ENCODE results near the gene CELF5. TPM values are rescaled to one million over a fixed set of nuclear protein-coding genes. Genes with fewer than 3 reads are reported as not detected.

CELF5 gene
- total and polyA plus RNA-seq, 2 experiments from 2014 or later: 5.6 to 10.6 TPM

- Histone ChIP-seq H3K36me3 (ENCODE audit: insufficient read depth) (no peaks in the 10 kb centered on the region), H3K27me3 (ENCODE audit: insufficient read depth) (no peaks in the 10 kb centered on the region), H3K4me1 (ENCODE audit: insufficient read depth) (no peaks in the 10 kb centered on the region), H3K79me2 (replicated peaks; ENCODE audit: insufficient read depth) (no peaks in the 10 kb centered on the region), H3F3A (replicated peaks; ENCODE audit: low read depth) (no peaks in the 10 kb centered on the region), H4K20me1 (replicated peaks; ENCODE audit: insufficient read depth) (no peaks in the 10 kb centered on the region; the same call in 1 of the 2 replicates), H3K4me3 (no peak overlapping the region), H3K9me2 (ENCODE audit: insufficient read depth) (no peaks in the 10 kb centered on the region), H3K27ac (ENCODE audit: low read depth) (no peak overlapping the region), H3K4me2 (no peak overlapping the region), H2AFZ (no peak overlapping the region)
- Mint-ChIP-seq H3K27me3 (ENCODE audit: insufficient read depth, low read depth, poor library complexity) (peaks cover 2% of the 10 kb centered on the region), H3K4me3 (no peak overlapping the region), H3K9me3 (peaks cover 4% of the 10 kb centered on the region), H3K4me1 (peaks cover 3% of the 10 kb centered on the region; the same call in 2 of the 3 replicates), H3K36me3 (ENCODE audit: low read depth) (no peaks in the 10 kb centered on the region; the same call in 2 of the 3 replicates), H3K27ac (no peak overlapping the region)
- ATAC-seq (no peak), DNase-seq (ENCODE audit: low spot score) (no peak)
- no peak for TF ChIP-seq CTCF (conservative IDR thresholded peaks at IDR 0.05; ENCODE audit: low read depth in 2 of 2)
- TF ChIP-seq STAT1 (IDR thresholded peaks at IDR 0.05; ENCODE audit: unreplicated experiment): no peak
- TF ChIP-seq POLR2AphosphoS5 (IDR thresholded peaks at IDR 0.05; ENCODE audit: low read depth): no peak
- TF ChIP-seq ZNF462 (CRISPR knock-in tag; IDR thresholded peaks at IDR 0.05): no peak
- TF ChIP-seq CREB1 (CRISPR knock-in tag; IDR thresholded peaks at IDR 0.05; ENCODE audit: low read depth): no peak
- no peak for TF ChIP-seq NANOG (IDR thresholded peaks at IDR 0.05; ENCODE audit: borderline replicate concordance)
- no peak for TF ChIP-seq REST (IDR thresholded peaks at IDR 0.05; ENCODE audit: unreplicated experiment)
- TF ChIP-seq EZH2 (IDR thresholded peaks at IDR 0.05; ENCODE audit: low read depth, unreplicated experiment): no peak
- no peak for TF ChIP-seq ZNF331 (CRISPR knock-in tag; IDR thresholded peaks at IDR 0.05; ENCODE audit: low read depth)
- TF ChIP-seq ZNF114 (CRISPR knock-in tag; IDR thresholded peaks at IDR 0.05): no peak
- no peak for TF ChIP-seq ETS1 (IDR thresholded peaks at IDR 0.05)
- no peak for TF ChIP-seq JUNB (IDR thresholded peaks at IDR 0.05; ENCODE audit: unreplicated experiment)
- no peak for TF ChIP-seq EZH2phosphoT487 (IDR thresholded peaks at IDR 0.05; ENCODE audit: unreplicated experiment)
Observed at GRCh38 chr19:3294080-3294850, 69.8 kb downstream of the CELF5 start.

All from GM23338 (cell line).